ENCODE results near the gene TATDN3.
A peak's percentile ranks its signal among the peaks of the same experiment; 100 is the strongest.
"Not testable (repeated sequence)": the region's sequence is repeated elsewhere in the genome, so short reads cannot be mapped to it uniquely, and the experiment has no call there.

The TATDN3 gene

GRCh38 chr1:212833211-212834207 lies 41.8 kb downstream of the TATDN3 start:
- DNase-seq = not testable (repeated sequence)

DNA sequence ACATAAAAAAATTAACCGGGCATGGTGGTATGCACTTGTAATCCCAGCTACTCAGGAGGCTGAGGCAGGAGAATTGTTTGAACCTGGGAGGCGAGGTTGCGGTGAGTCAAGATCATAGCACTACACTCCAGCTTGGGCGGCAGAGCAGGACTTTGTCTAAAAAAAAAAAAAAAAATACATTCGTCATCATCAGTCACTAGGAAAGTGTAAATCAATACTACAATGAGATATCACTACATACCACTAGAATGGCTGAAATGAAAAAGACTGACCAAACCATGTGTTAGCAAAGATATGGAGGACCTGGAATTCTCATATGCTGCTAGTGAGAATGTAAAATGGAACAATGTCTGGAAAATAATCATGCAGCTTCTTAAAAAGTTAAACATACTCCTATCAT lies 46.5 kb downstream of the TATDN3 start:
- no peak for DNase-seq

GRCh38 chr1:212844521-212844920 lies 52.8 kb downstream of the TATDN3 start:
- DNase-seq = not testable (repeated sequence)

DNA sequence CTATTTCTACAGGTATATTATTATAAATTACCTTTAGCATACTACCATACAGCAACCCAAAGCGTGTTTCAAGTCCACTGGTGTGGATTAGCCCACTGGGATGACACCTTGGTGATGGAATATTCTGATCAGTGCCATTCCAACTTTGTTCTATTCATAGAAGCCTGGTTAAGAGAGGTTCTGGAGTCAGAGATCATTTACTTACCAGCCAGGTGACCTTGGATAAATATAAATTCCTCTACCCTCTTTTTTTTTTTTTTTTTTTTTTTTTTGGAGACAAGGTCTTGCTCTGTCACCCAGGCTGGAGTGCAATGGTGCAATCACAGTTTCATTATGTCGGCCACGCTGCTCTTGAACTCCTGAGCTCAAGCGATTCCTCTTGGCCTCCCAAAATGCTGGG lies 55.9 kb downstream of the TATDN3 start, which contains the start of gene SPATA45:
TSS of gene SPATA45 (minus strand) at position 101 of the 400 bp plus-strand sequence. CDS start 11,500 bp downstream, outside the sequence.
- no peak for DNase-seq

DNA sequence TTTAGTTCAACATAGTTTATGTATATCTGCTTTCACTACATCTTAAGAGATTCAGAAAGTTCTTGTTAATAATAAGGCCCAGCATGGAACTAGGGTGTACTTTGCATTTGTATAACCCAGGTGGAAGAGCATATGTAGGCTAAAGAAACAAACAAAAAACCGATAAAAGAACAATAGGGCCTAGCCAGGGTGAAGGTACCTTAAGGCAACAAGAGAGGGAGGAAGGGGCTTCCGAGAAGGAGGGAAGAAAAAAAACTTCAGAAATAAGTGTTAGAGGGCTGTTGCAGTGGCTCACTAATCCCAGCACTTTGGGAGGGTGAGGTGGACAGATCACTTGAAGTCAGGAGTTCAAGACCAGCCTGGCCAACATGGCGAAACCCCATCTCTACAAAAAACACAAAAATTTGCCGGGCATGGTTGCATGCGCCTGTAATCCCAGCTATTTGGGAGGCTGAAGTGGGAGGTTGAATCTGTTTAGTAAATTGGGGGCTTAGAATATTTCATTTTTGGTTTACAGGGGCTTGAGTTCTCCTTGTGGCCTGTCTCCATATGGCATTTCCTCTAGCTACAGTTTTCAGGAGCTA lies 60.5 kb downstream of the TATDN3 start:
- DNase-seq = no peak

DNA sequence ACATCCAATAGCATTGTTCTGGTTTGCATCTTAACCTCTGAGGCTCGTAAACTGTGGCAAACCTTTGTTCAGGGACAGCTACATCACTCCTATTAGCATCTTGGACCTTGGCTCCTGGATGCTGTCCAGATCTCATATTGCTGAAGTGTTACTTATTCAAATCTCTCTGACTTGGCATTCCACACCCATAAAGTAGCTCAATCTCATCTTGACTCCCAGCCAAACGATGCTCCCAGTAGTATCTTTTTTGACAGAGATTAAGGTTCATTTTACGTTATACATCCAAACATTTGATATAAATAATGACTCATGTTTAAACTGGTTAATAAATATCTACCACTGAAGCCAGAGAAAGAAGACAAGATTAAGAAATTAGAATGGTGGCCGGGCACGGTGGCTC lies 62.0 kb downstream of the TATDN3 start:
- no peak for DNase-seq

DNA sequence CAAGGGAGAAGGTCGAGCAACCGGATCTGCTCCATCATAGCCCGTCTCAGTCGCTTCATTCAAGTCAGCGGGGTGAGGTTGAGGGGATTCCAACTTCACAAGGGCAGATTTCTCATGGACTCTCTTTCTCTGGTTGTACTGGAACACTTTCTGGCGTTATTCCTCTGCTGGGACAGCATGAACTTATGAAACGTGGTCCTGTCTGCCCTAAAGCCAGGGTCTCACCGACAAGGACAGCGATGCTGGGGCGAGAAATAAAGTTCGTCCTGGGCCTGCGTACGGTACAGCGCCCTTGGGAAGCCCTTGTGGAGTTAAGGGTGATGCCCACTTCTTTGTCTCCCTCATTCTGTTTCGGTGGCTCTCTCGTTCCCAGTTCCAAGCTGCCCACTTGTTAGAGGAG lies 65.1 kb downstream of the TATDN3 start:
- DNase-seq = no peak

DNA sequence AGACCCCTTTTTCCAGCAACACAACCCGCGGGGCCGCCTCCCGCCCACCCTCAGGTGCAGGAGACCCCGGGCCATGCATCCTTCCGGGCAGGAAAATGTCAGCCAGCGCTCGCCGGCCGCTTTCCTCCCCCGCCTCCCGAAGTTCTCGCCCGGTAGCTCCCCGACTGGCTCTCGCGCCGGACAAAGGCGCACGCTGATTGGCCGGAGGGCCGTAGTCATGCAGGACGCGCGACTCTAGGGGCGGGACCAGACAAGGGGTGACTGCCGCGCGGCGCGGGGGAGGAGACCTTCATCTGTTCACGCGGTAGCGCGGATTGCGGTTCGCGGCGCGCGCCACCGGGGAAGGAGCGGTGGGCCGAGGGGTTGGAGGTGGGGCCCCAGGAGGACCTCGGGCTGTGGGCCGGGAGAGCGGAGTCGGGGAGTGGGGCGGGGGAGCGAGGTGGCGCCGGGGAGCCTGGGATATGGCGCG lies 66.3 kb downstream of the TATDN3 start, which contains the start of gene FLVCR1:
TSS of gene FLVCR1 (plus strand) at position 284 of the 469 bp plus-strand sequence. CDS start at position 462, 178 bp downstream.
- DNase-seq = peak; percentile 86

- no peak for DNase-seq
Measured at GRCh38 chr1:212858461-212859265, 67.0 kb downstream of the TATDN3 start.

GRCh38 chr1:212860713-212861581 lies 69.3 kb downstream of the TATDN3 start:
- no peak for DNase-seq

DNA sequence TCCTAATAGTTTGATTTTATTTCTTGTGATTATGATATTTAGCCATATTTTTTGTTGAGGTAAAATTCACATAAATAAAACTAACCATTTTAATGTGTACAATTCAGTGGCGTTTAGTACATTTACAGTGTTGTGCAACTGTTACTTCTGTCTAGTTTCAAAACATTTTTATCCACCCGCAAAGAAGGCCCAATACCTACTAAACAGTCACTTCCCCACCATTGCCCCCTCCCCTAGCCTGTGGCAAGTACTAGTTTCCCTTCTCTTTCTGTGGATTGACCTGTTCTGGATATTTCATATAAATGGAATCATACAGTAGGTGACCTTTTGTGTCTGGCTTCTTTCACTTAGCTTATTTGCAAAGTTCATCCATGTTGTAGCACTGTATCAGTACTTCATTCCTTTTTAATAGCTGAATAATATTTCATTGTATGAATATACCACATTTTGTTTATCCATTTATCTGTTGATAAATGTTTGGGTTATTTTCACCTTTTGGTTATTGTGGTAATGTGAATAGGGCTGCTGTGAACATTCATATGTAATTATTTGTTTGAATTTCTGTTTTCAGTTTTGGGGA lies 70.5 kb downstream of the TATDN3 start:
- no peak for DNase-seq

DNA sequence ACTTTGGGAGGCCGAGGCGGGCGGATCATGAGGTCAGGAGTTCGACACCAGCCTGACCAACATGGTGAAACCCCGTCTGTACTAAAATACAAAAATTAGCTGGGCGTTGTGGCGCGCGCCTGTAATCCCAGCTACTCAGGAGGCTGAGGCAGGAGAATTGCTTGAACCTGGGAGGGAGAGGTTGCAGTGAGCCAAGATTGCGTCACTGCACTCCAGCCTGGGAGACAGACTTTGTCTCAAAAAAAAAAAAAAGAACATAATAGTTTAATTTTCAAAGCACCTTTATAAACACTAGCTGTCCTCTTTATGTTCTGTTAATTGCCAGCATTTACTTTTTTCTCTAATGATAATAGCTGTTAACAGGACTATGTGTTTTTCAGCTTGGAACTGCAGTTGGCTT lies 71.7 kb downstream of the TATDN3 start:
- DNase-seq = not testable (repeated sequence)

DNA sequence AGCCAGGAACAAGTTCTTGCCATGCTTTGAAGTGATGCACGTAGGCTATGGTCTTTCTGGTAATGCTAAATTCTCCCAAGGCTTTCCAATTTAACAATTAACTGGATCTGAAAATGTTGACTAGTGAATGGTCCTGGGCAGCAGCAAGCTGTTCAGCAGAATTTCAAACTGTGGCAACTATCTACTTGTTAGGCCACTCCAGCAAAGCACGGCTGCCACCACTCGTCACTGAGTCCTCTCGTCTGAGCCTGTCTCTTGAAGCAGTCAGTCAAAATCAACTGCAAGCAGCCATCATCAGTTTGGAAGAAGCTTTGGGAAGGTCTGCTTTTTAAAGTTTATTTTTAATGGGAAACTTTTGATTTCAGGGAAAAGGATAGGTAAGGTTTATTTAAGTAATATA lies 72.5 kb downstream of the TATDN3 start:
- DNase-seq = no peak

All from NCI-H1436 treated with DMSO at 0.1 percent for 48 hours (cell line).